ENCODE data around the gene RAB14. TPM values are rescaled to one million over a fixed set of nuclear protein-coding genes. Genes with fewer than 3 reads are reported as not detected.

The RAB14 gene
- total RNA-seq, 1 experiment from 2014 or later = 73.2 TPM

GRCh38 chr9:121140162-121140561 is 61.5 kb downstream of the RAB14 start:
- Histone ChIP-seq H3K9me3 (no peaks in the 10 kb centered on the region), H3K4me3 (ENCODE audit: low read depth, low read length) (no peak overlapping the region), H3K4me1 (no peaks in the 10 kb centered on the region), H3K27me3 (replicated peaks; ENCODE audit: control insufficient read depth, insufficient read depth, low read length) (no peaks in the 10 kb centered on the region), H3K36me3 (ENCODE audit: control insufficient read depth, insufficient read depth, low read length) (no peaks in the 10 kb centered on the region)
- BruUV-seq (replicated peaks) = no TSS peak
- TF ChIP-seq CTCF (IDR thresholded peaks at IDR 0.05; ENCODE audit: insufficient read depth in 1 of 2, low read depth in 1 of 2, low read length in 1 of 2, severe bottlenecking in 1 of 2, unreplicated experiment in 1 of 2) = no peak
- no peaks in the 10 kb centered on the region for H3K27me3 Mint-ChIP-seq (ENCODE audit: insufficient read depth, unreplicated experiment)
- H3K4me3 Mint-ChIP-seq (ENCODE audit: unreplicated experiment) = no peak overlapping the region
- no peaks in the 10 kb centered on the region for H3K9me3 Mint-ChIP-seq (ENCODE audit: unreplicated experiment)
- H3K36me3 Mint-ChIP-seq (ENCODE audit: insufficient read depth, unreplicated experiment) = peaks cover 6% of the 10 kb centered on the region
- no peak overlapping the region for H3K27ac Mint-ChIP-seq (ENCODE audit: unreplicated experiment)
- CTCF ChIA-PET = no interaction called here
- DNase-seq = no peak
- POLR2A ChIA-PET = no interaction called here
- no peaks in the 10 kb centered on the region for H3K4me1 Mint-ChIP-seq (ENCODE audit: low read depth, unreplicated experiment)
- intact Hi-C loops (cut with micrococcal nuclease; ENCODE audit: unreplicated experiment) = no loop called here

DNA sequence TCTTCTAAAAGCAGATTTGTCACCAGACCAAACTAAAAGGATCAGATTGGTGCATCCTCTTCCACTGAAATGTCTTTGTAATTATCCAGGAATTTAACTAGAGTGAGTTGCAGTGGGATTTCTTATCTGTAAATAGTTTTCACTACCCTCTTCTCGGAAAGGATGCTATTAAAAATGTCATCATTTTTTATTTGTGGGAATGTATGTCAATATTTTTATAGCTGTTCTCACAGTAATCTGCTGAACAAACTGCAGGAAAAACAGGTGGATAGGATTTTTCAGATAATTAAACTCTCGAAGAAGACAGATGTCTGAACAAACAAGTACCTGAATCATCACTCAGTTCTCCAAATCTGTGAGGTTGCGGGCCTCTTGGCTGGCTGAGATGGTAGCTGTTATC is 62.7 kb downstream of the RAB14 start:
- no peaks in the 10 kb centered on the region for H3K27me3 Mint-ChIP-seq (ENCODE audit: insufficient read depth, unreplicated experiment)
- no peak for TF ChIP-seq CTCF (IDR thresholded peaks at IDR 0.05; ENCODE audit: insufficient read depth in 1 of 2, low read depth in 1 of 2, low read length in 1 of 2, severe bottlenecking in 1 of 2, unreplicated experiment in 1 of 2)
- H3K9me3 ChIP-seq = no peaks in the 10 kb centered on the region
- no peaks in the 10 kb centered on the region for H3K36me3 ChIP-seq (ENCODE audit: control insufficient read depth, insufficient read depth, low read length)
- POLR2A ChIA-PET = no interaction called here
- H3K27me3 ChIP-seq (replicated peaks; ENCODE audit: control insufficient read depth, insufficient read depth, low read length) = no peaks in the 10 kb centered on the region
- BruUV-seq (replicated peaks) = no TSS peak
- intact Hi-C loops (cut with micrococcal nuclease; ENCODE audit: unreplicated experiment) = no loop called here
- no peaks in the 10 kb centered on the region for H3K4me1 Mint-ChIP-seq (ENCODE audit: low read depth, unreplicated experiment)
- no peak overlapping the region for H3K4me3 ChIP-seq (ENCODE audit: low read depth, low read length)
- DNase-seq = no peak
- H3K4me1 ChIP-seq = no peaks in the 10 kb centered on the region
- peaks cover 6% of the 10 kb centered on the region for H3K36me3 Mint-ChIP-seq (ENCODE audit: insufficient read depth, unreplicated experiment)
- CTCF ChIA-PET = no interaction called here
- no peak overlapping the region for H3K27ac Mint-ChIP-seq (ENCODE audit: unreplicated experiment)
- H3K4me3 Mint-ChIP-seq (ENCODE audit: unreplicated experiment) = no peak overlapping the region
- H3K9me3 Mint-ChIP-seq (ENCODE audit: unreplicated experiment) = no peaks in the 10 kb centered on the region

- H3K27ac Mint-ChIP-seq (ENCODE audit: unreplicated experiment) = no peak overlapping the region
Measured at GRCh38 chr9:121138561-121138960, 63.1 kb downstream of the RAB14 start.

More at GRCh38 chr9:121138561-121138960, 63.1 kb downstream of the RAB14 start:
- intact Hi-C loops (cut with micrococcal nuclease; ENCODE audit: unreplicated experiment) = no loop called here
- TF ChIP-seq CTCF (IDR thresholded peaks at IDR 0.05; ENCODE audit: insufficient read depth in 1 of 2, low read depth in 1 of 2, low read length in 1 of 2, severe bottlenecking in 1 of 2, unreplicated experiment in 1 of 2) = no peak
- DNase-seq = no peak
- Mint-ChIP-seq H3K27me3 (ENCODE audit: insufficient read depth, unreplicated experiment) (no peaks in the 10 kb centered on the region), H3K36me3 (ENCODE audit: insufficient read depth, unreplicated experiment) (peaks cover 6% of the 10 kb centered on the region), H3K4me1 (ENCODE audit: low read depth, unreplicated experiment) (no peaks in the 10 kb centered on the region), H3K4me3 (ENCODE audit: unreplicated experiment) (no peak overlapping the region), H3K9me3 (ENCODE audit: unreplicated experiment) (no peaks in the 10 kb centered on the region)
- ChIA-PET CTCF (no interaction called here), POLR2A (no interaction called here)
- Histone ChIP-seq H3K9me3 (no peaks in the 10 kb centered on the region), H3K27me3 (replicated peaks; ENCODE audit: control insufficient read depth, insufficient read depth, low read length) (no peaks in the 10 kb centered on the region), H3K36me3 (ENCODE audit: control insufficient read depth, insufficient read depth, low read length) (no peaks in the 10 kb centered on the region), H3K4me3 (ENCODE audit: low read depth, low read length) (no peak overlapping the region), H3K4me1 (no peaks in the 10 kb centered on the region)
- BruUV-seq (replicated peaks) = no TSS peak
